Measurements from ENCODE around the gene RRP1B. TPM values are rescaled to one million over a fixed set of nuclear protein-coding genes. Genes with fewer than 3 reads are reported as not detected.

The RRP1B gene
- total RNA-seq, 1 experiment from 2014 or later = 30.7 TPM

DNA sequence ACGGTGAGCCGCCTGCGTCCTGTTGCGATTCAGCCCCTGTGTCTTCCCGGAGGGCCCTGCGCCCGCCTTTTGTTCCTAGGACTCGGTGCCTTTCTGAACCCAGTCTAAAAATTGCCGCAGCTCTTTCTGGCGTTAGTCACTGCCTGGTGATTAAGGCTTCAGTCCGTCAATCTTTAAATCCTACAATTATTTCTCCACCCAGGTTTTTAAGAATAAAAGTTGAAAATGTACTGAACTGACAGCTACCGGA lies 43.4 kb downstream of the RRP1B start:
- Histone ChIP-seq H3K4me3 (ENCODE audit: low read depth in 2 of 2, low read length in 2 of 2) (no peak overlapping the region), H3K27ac (ENCODE audit: low read length) (no peak overlapping the region), H3K27me3 (ENCODE audit: control insufficient read depth, insufficient read depth, low read length) (no peaks in the 10 kb centered on the region), H3K9me3 (ENCODE audit: control insufficient read depth, insufficient read depth, low read depth, low read length) (no peaks in the 10 kb centered on the region), H3K4me1 (ENCODE audit: control insufficient read depth, insufficient read depth, low read length) (no peaks in the 10 kb centered on the region), H3K36me3 (ENCODE audit: control insufficient read depth, insufficient read depth, low read length) (no peaks in the 10 kb centered on the region)
- ChIA-PET POLR2A (no interaction called here), CTCF (no interaction called here)
- intact Hi-C loops (cut with micrococcal nuclease; ENCODE audit: unreplicated experiment) = no loop called here
- no peak for ATAC-seq
- DNase-seq (ENCODE audit: low read depth, low spot score) = no peak
- in situ Hi-C loops (cut with HindIII; ENCODE audit: low pct_unique_long_range_greater_than_20kb, low sequenced_read_pairs) = no loop called here
- no TSS peak for BruUV-seq (replicated peaks)
- TF ChIP-seq TCF7L2 (IDR thresholded peaks at IDR 0.05; ENCODE audit: low read depth, low read length) (no peak), POLR2AphosphoS5 (IDR thresholded peaks at IDR 0.05; ENCODE audit: low read depth, low read length) (no peak)
- TF ChIP-seq, protein P1, sequence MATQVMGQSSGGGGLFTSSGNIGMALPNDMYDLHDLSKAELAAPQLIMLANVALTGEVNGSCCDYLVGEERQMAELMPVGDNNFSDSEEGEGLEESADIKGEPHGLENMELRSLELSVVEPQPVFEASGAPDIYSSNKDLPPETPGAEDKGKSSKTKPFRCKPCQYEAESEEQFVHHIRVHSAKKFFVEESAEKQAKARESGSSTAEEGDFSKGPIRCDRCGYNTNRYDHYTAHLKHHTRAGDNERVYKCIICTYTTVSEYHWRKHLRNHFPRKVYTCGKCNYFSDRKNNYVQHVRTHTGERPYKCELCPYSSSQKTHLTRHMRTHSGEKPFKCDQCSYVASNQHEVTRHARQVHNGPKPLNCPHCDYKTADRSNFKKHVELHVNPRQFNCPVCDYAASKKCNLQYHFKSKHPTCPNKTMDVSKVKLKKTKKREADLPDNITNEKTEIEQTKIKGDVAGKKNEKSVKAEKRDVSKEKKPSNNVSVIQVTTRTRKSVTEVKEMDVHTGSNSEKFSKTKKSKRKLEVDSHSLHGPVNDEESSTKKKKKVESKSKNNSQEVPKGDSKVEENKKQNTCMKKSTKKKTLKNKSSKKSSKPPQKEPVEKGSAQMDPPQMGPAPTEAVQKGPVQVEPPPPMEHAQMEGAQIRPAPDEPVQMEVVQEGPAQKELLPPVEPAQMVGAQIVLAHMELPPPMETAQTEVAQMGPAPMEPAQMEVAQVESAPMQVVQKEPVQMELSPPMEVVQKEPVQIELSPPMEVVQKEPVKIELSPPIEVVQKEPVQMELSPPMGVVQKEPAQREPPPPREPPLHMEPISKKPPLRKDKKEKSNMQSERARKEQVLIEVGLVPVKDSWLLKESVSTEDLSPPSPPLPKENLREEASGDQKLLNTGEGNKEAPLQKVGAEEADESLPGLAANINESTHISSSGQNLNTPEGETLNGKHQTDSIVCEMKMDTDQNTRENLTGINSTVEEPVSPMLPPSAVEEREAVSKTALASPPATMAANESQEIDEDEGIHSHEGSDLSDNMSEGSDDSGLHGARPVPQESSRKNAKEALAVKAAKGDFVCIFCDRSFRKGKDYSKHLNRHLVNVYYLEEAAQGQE (IDR thresholded peaks at IDR 0.05; ENCODE audit: insufficient read depth in 1 of 2, low read depth in 2 of 2, low read length in 1 of 2) = no peak
- TF ChIP-seq, protein P2, sequence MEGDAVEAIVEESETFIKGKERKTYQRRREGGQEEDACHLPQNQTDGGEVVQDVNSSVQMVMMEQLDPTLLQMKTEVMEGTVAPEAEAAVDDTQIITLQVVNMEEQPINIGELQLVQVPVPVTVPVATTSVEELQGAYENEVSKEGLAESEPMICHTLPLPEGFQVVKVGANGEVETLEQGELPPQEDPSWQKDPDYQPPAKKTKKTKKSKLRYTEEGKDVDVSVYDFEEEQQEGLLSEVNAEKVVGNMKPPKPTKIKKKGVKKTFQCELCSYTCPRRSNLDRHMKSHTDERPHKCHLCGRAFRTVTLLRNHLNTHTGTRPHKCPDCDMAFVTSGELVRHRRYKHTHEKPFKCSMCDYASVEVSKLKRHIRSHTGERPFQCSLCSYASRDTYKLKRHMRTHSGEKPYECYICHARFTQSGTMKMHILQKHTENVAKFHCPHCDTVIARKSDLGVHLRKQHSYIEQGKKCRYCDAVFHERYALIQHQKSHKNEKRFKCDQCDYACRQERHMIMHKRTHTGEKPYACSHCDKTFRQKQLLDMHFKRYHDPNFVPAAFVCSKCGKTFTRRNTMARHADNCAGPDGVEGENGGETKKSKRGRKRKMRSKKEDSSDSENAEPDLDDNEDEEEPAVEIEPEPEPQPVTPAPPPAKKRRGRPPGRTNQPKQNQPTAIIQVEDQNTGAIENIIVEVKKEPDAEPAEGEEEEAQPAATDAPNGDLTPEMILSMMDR (IDR thresholded peaks at IDR 0.05) = no peak

DNA sequence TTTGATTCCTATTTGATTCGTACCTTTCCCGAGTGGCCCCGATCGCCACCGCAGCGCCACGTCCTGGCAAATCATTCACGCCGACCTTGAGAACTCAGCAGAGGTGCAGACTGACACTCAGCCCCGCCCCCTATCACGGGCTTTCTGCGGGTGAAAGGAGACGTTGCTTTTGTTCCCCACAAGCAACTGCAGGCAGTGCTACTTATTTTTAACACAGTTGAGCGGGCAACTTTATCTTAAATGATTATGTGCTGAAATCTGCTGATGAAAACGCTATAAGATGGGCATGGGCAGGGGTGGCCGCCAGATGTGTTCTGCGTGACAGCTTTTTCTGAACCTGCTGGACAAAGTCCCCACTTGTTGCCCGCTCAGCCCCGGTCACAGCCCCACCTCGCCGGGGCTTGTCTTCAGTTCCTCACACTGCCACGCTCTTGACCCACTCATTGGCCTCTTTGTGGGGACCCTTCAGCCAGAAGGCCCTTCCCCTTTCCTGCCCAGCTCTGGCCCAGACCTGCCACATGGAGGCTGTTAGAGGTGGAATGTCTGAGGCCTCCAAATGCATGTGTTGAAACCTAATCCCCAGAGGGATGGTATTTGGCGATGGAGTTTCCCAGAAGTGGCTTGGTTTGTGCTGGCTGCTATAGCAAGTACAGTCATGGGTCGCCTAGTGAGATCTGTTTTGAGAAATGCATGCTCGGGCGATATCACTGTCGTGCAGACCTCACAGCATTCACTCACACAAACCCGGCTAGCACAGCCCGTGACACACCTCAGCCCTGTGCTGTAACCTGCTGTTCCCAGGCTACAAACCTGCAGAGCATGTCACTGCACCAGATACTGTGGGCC lies 43.9 kb downstream of the RRP1B start:
- Histone ChIP-seq H3K36me3 (ENCODE audit: control insufficient read depth, insufficient read depth, low read length) (no peaks in the 10 kb centered on the region), H3K9me3 (ENCODE audit: control insufficient read depth, insufficient read depth, low read depth, low read length) (no peaks in the 10 kb centered on the region), H3K4me1 (ENCODE audit: control insufficient read depth, insufficient read depth, low read length) (no peaks in the 10 kb centered on the region), H3K27ac (ENCODE audit: low read length) (no peak overlapping the region), H3K27me3 (ENCODE audit: control insufficient read depth, insufficient read depth, low read length) (no peaks in the 10 kb centered on the region), H3K4me3 (ENCODE audit: low read depth in 2 of 2, low read length in 2 of 2) (no peak overlapping the region)
- intact Hi-C loops (cut with micrococcal nuclease; ENCODE audit: unreplicated experiment) (no loop called here), in situ Hi-C loops (cut with HindIII; ENCODE audit: low pct_unique_long_range_greater_than_20kb, low sequenced_read_pairs) (no loop called here)
- CTCF ChIA-PET = no interaction called here
- ATAC-seq (0 out of 2 replicates have a peak, but pooled peaks have one; percentile 19), DNase-seq (ENCODE audit: low read depth, low spot score) (no peak)
- no TSS peak for BruUV-seq (replicated peaks)
- TF ChIP-seq TCF7L2 (IDR thresholded peaks at IDR 0.05; ENCODE audit: low read depth, low read length) = no peak
- TF ChIP-seq, protein P1 (IDR thresholded peaks at IDR 0.05; ENCODE audit: insufficient read depth in 1 of 2, low read depth in 2 of 2, low read length in 1 of 2) = no peak
- no peak for TF ChIP-seq SIN3A (IDR thresholded peaks at IDR 0.05; ENCODE audit: borderline replicate concordance, insufficient read depth, low read depth, low read length)
- TF ChIP-seq POLR2AphosphoS5 (IDR thresholded peaks at IDR 0.05; ENCODE audit: low read depth, low read length) = no peak
- TF ChIP-seq, protein P2 (IDR thresholded peaks at IDR 0.05) = no peak
- POLR2A ChIA-PET = no interaction called here

Data from Panc1 (cell line).